ENCODE results near the gene TMA7. TPM values are rescaled to one million over a fixed set of nuclear protein-coding genes. Genes with fewer than 3 reads are reported as not detected.
A peak's percentile ranks its signal among the peaks of the same experiment; 100 is the strongest.

TMA7 gene
- total RNA-seq, 1 donor from 2014 or later, result 309 TPM

DNA sequence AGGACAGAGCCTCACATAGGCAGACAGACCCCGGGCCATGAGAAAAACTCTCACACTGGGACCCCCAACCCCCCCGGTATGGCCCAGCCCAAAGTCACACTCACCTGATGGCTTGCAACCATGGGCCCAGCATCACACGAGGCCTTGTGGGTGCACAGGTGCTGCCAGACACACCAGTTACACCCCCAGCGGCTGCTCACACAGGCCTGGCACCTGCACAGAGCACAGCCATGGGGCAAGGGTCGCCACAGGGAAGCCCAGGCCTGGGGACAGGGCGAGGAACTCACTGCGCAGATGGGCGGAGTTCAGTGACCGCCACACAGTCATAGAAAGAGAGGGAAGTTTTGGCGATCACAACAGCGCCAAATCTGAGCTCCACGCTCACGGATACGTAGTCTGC lies 19.5 kb upstream of the TMA7 start:
- TF ChIP-seq, protein P1, sequence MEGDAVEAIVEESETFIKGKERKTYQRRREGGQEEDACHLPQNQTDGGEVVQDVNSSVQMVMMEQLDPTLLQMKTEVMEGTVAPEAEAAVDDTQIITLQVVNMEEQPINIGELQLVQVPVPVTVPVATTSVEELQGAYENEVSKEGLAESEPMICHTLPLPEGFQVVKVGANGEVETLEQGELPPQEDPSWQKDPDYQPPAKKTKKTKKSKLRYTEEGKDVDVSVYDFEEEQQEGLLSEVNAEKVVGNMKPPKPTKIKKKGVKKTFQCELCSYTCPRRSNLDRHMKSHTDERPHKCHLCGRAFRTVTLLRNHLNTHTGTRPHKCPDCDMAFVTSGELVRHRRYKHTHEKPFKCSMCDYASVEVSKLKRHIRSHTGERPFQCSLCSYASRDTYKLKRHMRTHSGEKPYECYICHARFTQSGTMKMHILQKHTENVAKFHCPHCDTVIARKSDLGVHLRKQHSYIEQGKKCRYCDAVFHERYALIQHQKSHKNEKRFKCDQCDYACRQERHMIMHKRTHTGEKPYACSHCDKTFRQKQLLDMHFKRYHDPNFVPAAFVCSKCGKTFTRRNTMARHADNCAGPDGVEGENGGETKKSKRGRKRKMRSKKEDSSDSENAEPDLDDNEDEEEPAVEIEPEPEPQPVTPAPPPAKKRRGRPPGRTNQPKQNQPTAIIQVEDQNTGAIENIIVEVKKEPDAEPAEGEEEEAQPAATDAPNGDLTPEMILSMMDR (conservative IDR thresholded peaks at IDR 0.05), result no peak
- no peaks in the 10 kb centered on the region for H3K9me3 Mint-ChIP-seq
- H3K4me3 Mint-ChIP-seq, result no peak overlapping the region
- H3K4me1 Mint-ChIP-seq, result peaks cover 13% of the 10 kb centered on the region
- no peak for DNase-seq (ENCODE audit: low read depth, low spot score)
- no peaks in the 10 kb centered on the region for H3K27me3 Mint-ChIP-seq (ENCODE audit: low read depth)
- H3K27ac Mint-ChIP-seq (ENCODE audit: unreplicated experiment), result no peak overlapping the region
- H3K36me3 Mint-ChIP-seq (ENCODE audit: low read depth), result peaks cover 2% of the 10 kb centered on the region

DNA sequence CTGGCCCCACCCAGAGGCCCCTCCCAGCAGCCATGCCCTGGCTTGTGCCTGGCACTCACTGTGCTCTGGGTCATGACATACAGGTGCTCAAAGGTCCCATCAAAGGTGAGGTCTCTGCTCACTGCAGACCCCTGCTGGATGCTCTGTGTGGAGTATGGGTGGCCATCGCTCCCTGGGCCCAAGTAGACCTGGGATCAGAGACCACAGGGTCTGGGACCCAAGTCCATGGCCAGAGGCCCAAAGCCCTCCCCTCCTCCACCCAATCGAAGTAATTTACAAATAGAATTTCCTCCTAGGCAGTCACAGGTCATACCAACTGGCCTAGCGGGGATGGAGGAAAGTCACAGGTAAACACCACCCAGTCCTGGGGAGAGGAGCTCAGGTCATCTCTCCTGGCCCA lies 17.8 kb upstream of the TMA7 start:
- Mint-ChIP-seq H3K4me1 (peaks cover 29% of the 10 kb centered on the region), H3K9me3 (no peaks in the 10 kb centered on the region), H3K27me3 (ENCODE audit: low read depth) (no peaks in the 10 kb centered on the region), H3K36me3 (ENCODE audit: low read depth) (peaks cover 2% of the 10 kb centered on the region), H3K27ac (ENCODE audit: unreplicated experiment) (no peak overlapping the region), H3K4me3 (no peak overlapping the region)
- TF ChIP-seq, protein P1 (conservative IDR thresholded peaks at IDR 0.05), result no peak
- no peak for DNase-seq (ENCODE audit: low read depth, low spot score)

DNA sequence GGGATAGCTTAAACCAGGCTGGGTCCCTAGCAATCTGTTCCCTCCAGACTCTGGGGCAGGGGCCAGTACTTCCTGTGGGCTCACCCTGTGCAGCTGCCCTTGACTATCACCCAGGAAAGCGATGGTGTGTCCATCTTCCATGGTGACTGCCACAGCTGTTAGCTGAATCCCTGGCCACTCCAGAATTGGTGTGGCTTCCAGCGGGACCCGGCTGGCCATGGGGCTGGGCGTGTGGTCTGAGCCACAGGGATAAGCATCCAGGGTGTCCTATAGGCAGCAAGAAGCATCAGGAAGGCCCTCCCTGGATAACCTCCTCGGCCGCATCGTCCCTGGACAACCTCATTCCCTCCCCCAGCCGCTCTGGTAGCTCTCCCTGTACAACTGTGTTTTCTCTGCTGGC lies 17.4 kb upstream of the TMA7 start:
- Mint-ChIP-seq H3K4me1 (peaks cover 33% of the 10 kb centered on the region), H3K36me3 (ENCODE audit: low read depth) (peaks cover 2% of the 10 kb centered on the region), H3K27me3 (ENCODE audit: low read depth) (no peaks in the 10 kb centered on the region), H3K4me3 (no peak overlapping the region), H3K27ac (ENCODE audit: unreplicated experiment) (no peak overlapping the region), H3K9me3 (no peaks in the 10 kb centered on the region)
- no peak for DNase-seq (ENCODE audit: low read depth, low spot score)
- TF ChIP-seq, protein P1 (conservative IDR thresholded peaks at IDR 0.05), result no peak

DNA sequence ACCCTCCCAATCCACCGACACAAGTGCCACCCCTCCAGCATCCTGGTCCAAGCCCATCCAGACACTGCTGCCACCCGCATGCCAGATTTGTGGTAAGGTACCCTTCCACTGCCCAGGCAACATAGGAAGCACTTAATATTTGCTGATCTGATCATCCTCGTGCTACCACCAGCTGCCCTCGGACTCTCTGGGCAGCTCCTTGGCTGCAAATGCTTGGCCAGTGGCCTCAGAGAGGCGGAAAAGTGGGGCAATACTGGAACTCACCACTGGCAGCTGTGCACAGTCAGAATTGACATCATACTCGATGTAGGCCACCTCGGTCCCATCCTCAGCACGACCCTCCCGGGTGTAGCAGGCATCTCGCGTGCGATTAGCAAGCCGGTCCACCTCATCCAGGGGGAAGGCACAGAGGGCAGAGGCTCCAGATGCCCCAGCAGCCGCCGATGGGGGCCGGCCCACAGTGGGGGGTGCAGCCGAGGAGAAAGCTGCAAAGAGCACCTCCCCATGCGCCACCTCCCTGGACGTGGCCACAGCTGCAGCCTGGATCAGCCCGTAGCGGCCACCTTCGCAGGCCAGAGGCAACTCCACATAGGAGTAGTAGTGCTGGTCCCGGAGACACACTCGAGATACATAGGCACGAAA lies 16.7 kb upstream of the TMA7 start:
- TF ChIP-seq, protein P1 (conservative IDR thresholded peaks at IDR 0.05), result no peak
- H3K36me3 Mint-ChIP-seq (ENCODE audit: low read depth), result peaks cover 2% of the 10 kb centered on the region
- no peak for DNase-seq (ENCODE audit: low read depth, low spot score)
- no peak overlapping the region for H3K27ac Mint-ChIP-seq (ENCODE audit: unreplicated experiment)
- H3K9me3 Mint-ChIP-seq, result no peaks in the 10 kb centered on the region
- no peak overlapping the region for H3K4me3 Mint-ChIP-seq
- H3K4me1 Mint-ChIP-seq, result peaks cover 40% of the 10 kb centered on the region
- H3K27me3 Mint-ChIP-seq (ENCODE audit: low read depth), result no peaks in the 10 kb centered on the region

DNA sequence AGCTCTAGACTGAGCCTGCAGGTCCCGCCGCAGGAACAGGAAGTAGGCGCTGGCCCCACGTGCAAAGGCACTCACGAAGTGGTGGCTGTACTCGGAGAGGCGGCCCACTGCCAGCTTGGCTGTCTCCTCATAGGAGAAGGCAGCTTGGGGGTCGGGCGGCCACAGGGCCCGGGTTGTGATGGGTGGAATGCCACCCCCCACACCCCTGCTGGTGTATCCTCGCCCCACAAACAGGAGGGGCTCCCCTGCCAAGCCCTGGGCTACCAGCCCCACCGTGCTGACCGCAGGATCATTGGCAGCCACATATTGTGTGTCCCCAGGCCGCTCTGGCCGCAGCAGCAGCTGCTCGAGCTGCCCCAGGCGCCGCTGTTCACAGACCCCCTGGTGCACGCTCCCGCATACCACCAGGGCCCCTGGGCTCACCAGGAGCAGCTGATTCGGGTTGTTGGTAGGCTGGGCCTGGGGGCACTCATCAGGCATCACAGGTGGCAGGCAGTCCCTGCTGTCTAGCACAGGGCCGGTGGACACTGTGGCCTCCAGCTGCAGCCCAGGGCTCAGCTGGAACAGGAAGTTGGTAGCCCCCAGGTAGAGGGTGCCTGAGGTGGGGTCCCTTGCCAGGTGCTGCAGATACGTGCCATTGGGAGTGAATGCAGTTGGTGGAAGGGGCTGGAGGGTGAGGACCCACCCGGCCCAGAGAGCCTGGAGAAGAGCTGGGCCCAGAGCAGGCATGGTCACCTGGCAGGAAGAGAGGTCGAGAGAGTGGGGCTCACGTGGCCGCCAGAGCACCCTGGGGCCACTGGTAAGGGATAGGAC lies 16.0 kb upstream of the TMA7 start:
- TF ChIP-seq, protein P1 (conservative IDR thresholded peaks at IDR 0.05), result no peak
- no peaks in the 10 kb centered on the region for H3K27me3 Mint-ChIP-seq (ENCODE audit: low read depth)
- no peak overlapping the region for H3K27ac Mint-ChIP-seq (ENCODE audit: unreplicated experiment)
- peak overlapping the region; percentile 83 for H3K4me3 Mint-ChIP-seq
- H3K9me3 Mint-ChIP-seq, result no peaks in the 10 kb centered on the region
- H3K4me1 Mint-ChIP-seq, result peaks cover 42% of the 10 kb centered on the region
- H3K36me3 Mint-ChIP-seq (ENCODE audit: low read depth), result peaks cover 2% of the 10 kb centered on the region
- no peak for DNase-seq (ENCODE audit: low read depth, low spot score)
